Glutamatergic neuron (in vitro differentiated cells): ENCODE measurements around the gene NEDD1. TPM values are rescaled to one million over a fixed set of nuclear protein-coding genes. Genes with fewer than 3 reads are reported as not detected.
A peak's percentile ranks its signal among the peaks of the same experiment; 100 is the strongest.

Source experiments
- DNase-seq: peaks from one replicate; pipeline ENCODE4 v3.0.0; 2022
- H3K27ac Mint-ChIP-seq: one replicate; pipeline ENCODE4 v1.8.0; 2020; ENCODE audit warnings: mild to moderate bottlenecking, mixed read lengths, inconsistent platforms; ENCODE audit not compliant: unreplicated experiment
- H3K27me3 Mint-ChIP-seq: one replicate; pipeline ENCODE4 v1.8.0; 2020; ENCODE audit warnings: mild to moderate bottlenecking, moderate library complexity, mixed read lengths, inconsistent platforms; ENCODE audit not compliant: unreplicated experiment
- H3K36me3 Mint-ChIP-seq: one replicate; pipeline ENCODE4 v1.8.0; 2020; ENCODE audit warnings: mild to moderate bottlenecking, mixed read lengths, inconsistent platforms; ENCODE audit not compliant: unreplicated experiment
- H3K4me1 Mint-ChIP-seq: one replicate; pipeline ENCODE4 v1.8.0; 2020; ENCODE audit warnings: mild to moderate bottlenecking, low read depth, mixed read lengths, inconsistent platforms; ENCODE audit not compliant: unreplicated experiment
- H3K4me3 Mint-ChIP-seq: one replicate; pipeline ENCODE4 v1.8.0; 2020; ENCODE audit warnings: mild to moderate bottlenecking, mixed read lengths, inconsistent platforms; ENCODE audit not compliant: unreplicated experiment
- H3K9me3 Mint-ChIP-seq: one replicate; pipeline ENCODE4 v1.8.0; 2020; ENCODE audit warnings: mild to moderate bottlenecking, moderate library complexity, mixed read lengths, inconsistent platforms; ENCODE audit not compliant: unreplicated experiment
- CTCF ChIP-seq: fragments of 200-600 bp; sonication (generic); IDR thresholded peaks from one replicate; pipeline ENCODE4 v1.5.0; 2021; ENCODE audit not compliant: partially characterized antibody, unreplicated experiment
- total RNA-seq: library from RNA; stranded (reverse); fragmentation: NEBNext Ultra II Directional; extraction: Animal tissue kit (Norgen Biotek cat#: 25700); gene quantifications from one replicate; pipeline ENCODE4 v1.2.1, GENCODE V29; 2021; ENCODE audit not compliant: unreplicated experiment

The NEDD1 gene
- total RNA-seq, 1 donor from 2014 or later: 11.4 TPM

- Mint-ChIP-seq H3K27me3 (no peaks in the 10 kb centered on the region), H3K9me3 (peaks cover 2% of the 10 kb centered on the region), H3K36me3 (no peaks in the 10 kb centered on the region), H3K4me3 (no peak overlapping the region), H3K27ac (no peak overlapping the region), H3K4me1 (peaks cover 11% of the 10 kb centered on the region)
- peak; percentile 41 for TF ChIP-seq CTCF
- no peak for DNase-seq
These were observed 79.9 kb downstream of the NEDD1 start for GRCh38 chr12:96986883-96987523.

GRCh38 chr12:96988919-96989318, 81.9 kb downstream of the NEDD1 start:
- peaks cover 2% of the 10 kb centered on the region for H3K9me3 Mint-ChIP-seq
- H3K27me3 Mint-ChIP-seq: no peaks in the 10 kb centered on the region
- H3K27ac Mint-ChIP-seq: no peak overlapping the region
- DNase-seq: no peak
- no peak overlapping the region for H3K4me3 Mint-ChIP-seq
- H3K4me1 Mint-ChIP-seq: peaks cover 24% of the 10 kb centered on the region
- no peaks in the 10 kb centered on the region for H3K36me3 Mint-ChIP-seq
- TF ChIP-seq CTCF: no peak

GRCh38 chr12:96989916-96990315, 82.9 kb downstream of the NEDD1 start:
- Mint-ChIP-seq H3K4me3 (no peak overlapping the region), H3K4me1 (peaks cover 31% of the 10 kb centered on the region), H3K9me3 (peaks cover 2% of the 10 kb centered on the region), H3K36me3 (no peaks in the 10 kb centered on the region), H3K27ac (no peak overlapping the region), H3K27me3 (no peaks in the 10 kb centered on the region)
- no peak for TF ChIP-seq CTCF
- no peak for DNase-seq

GRCh38 chr12:96994900-96995299, 87.8 kb downstream of the NEDD1 start:
- peaks cover 2% of the 10 kb centered on the region for H3K27me3 Mint-ChIP-seq
- no peak for DNase-seq
- peak overlapping the region; percentile 73 for H3K27ac Mint-ChIP-seq
- peak overlapping the region; percentile 42 for H3K4me3 Mint-ChIP-seq
- TF ChIP-seq CTCF: no peak
- H3K36me3 Mint-ChIP-seq: no peaks in the 10 kb centered on the region
- peaks cover 42% of the 10 kb centered on the region for H3K4me1 Mint-ChIP-seq
- peaks cover 2% of the 10 kb centered on the region for H3K9me3 Mint-ChIP-seq

GRCh38 chr12:96995861-96996260, 88.8 kb downstream of the NEDD1 start:
- no peak overlapping the region for H3K27ac Mint-ChIP-seq
- no peak for TF ChIP-seq CTCF
- H3K4me3 Mint-ChIP-seq: no peak overlapping the region
- H3K4me1 Mint-ChIP-seq: peaks cover 40% of the 10 kb centered on the region
- peaks cover 2% of the 10 kb centered on the region for H3K9me3 Mint-ChIP-seq
- peak; percentile 31 for DNase-seq
- H3K27me3 Mint-ChIP-seq: peaks cover 2% of the 10 kb centered on the region
- H3K36me3 Mint-ChIP-seq: no peaks in the 10 kb centered on the region
